ENCODE data around the gene NEFH. TPM values are rescaled to one million over a fixed set of nuclear protein-coding genes. Genes with fewer than 3 reads are reported as not detected.
A peak's percentile ranks its signal among the peaks of the same experiment; 100 is the strongest.

NEFH gene
- total RNA-seq, 1 donor from 2014 or later: 0.16 TPM

- intact Hi-C loops (cut with DNase I): no loop called here
- no peak for DNase-seq
- no peak for ATAC-seq (ENCODE audit: poor library complexity)
Observed at GRCh38 chr22:29457730-29458129, 22.3 kb upstream of the NEFH start.

GRCh38 chr22:29458551-29458950 lies 21.5 kb upstream of the NEFH start:
- intact Hi-C loops (cut with DNase I): no loop called here
- ATAC-seq (ENCODE audit: poor library complexity) (no peak), DNase-seq (no peak)

- intact Hi-C loops (cut with DNase I): no loop called here
- DNase-seq (no peak), ATAC-seq (ENCODE audit: poor library complexity) (no peak)
Observed at GRCh38 chr22:29459773-29460172, 20.2 kb upstream of the NEFH start.

- ATAC-seq (ENCODE audit: poor library complexity) (no peak), DNase-seq (no peak)
- intact Hi-C loops (cut with DNase I): no loop called here
Observed at GRCh38 chr22:29461263-29461662, 18.8 kb upstream of the NEFH start.

GRCh38 chr22:29463629-29464028 lies 16.4 kb upstream of the NEFH start:
- no peak for ATAC-seq (ENCODE audit: poor library complexity)
- DNase-seq: no peak
- intact Hi-C loops (cut with DNase I): no loop called here

- intact Hi-C loops (cut with DNase I): no loop called here
- ATAC-seq (ENCODE audit: poor library complexity) (no peak), DNase-seq (no peak)
Observed at GRCh38 chr22:29464581-29464980, 15.4 kb upstream of the NEFH start.

GRCh38 chr22:29469755-29470154 lies 10.3 kb upstream of the NEFH start:
- DNase-seq (no peak), ATAC-seq (ENCODE audit: poor library complexity) (no peak)
- intact Hi-C loops (cut with DNase I): no loop called here

GRCh38 chr22:29470159-29470855 lies 9.7 kb upstream of the NEFH start:
- DNase-seq: peak; percentile 75
- intact Hi-C loops (cut with DNase I): no loop called here
- ATAC-seq (ENCODE audit: poor library complexity): peak; percentile 73

- intact Hi-C loops (cut with DNase I): no loop called here
- no peak for DNase-seq
- no peak for ATAC-seq (ENCODE audit: poor library complexity)
Observed at GRCh38 chr22:29473001-29473400, 7.0 kb upstream of the NEFH start.

GRCh38 chr22:29475550-29475949 lies 4.5 kb upstream of the NEFH start:
- no peak for ATAC-seq (ENCODE audit: poor library complexity)
- no peak for DNase-seq

GRCh38 chr22:29476116-29476515 lies 3.9 kb upstream of the NEFH start:
- ATAC-seq (ENCODE audit: poor library complexity): no peak
- DNase-seq: no peak
- intact Hi-C loops (cut with DNase I): no loop called here

More at GRCh38 chr22:29475550-29475949, 4.5 kb upstream of the NEFH start:
- intact Hi-C loops (cut with DNase I): no loop called here

- intact Hi-C loops (cut with DNase I): no loop called here
- ATAC-seq (ENCODE audit: poor library complexity): no peak
- no peak for DNase-seq
Observed at GRCh38 chr22:29477723-29478318, 2.2 kb upstream of the NEFH start.

GRCh38 chr22:29478326-29479276 lies 1.4 kb upstream of the NEFH start:
- DNase-seq: no peak
- ATAC-seq (ENCODE audit: poor library complexity): no peak
- intact Hi-C loops (cut with DNase I): no loop called here

GRCh38 chr22:29480262-29480511 lies 169 bp downstream of the NEFH start:
- DNase-seq: no peak
- ATAC-seq (ENCODE audit: poor library complexity): no peak
- intact Hi-C loops (cut with DNase I): no loop called here

GRCh38 chr22:29480512-29481264 lies 670 bp downstream of the NEFH start:
- intact Hi-C loops (cut with DNase I): no loop called here
- ATAC-seq (ENCODE audit: poor library complexity): peak; percentile 45
- DNase-seq: peak; percentile 55

GRCh38 chr22:29481265-29482000 lies 1.4 kb downstream of the NEFH start:
- intact Hi-C loops (cut with DNase I): no loop called here
- ATAC-seq (ENCODE audit: poor library complexity) (no peak), DNase-seq (no peak)

GRCh38 chr22:29482253-29482652 lies 2.2 kb downstream of the NEFH start:
- no peak for DNase-seq
- intact Hi-C loops (cut with DNase I): no loop called here
- ATAC-seq (ENCODE audit: poor library complexity): no peak

GRCh38 chr22:29482726-29483125 lies 2.7 kb downstream of the NEFH start:
- DNase-seq (no peak), ATAC-seq (ENCODE audit: poor library complexity) (no peak)
- intact Hi-C loops (cut with DNase I): no loop called here

- ATAC-seq (ENCODE audit: poor library complexity): no peak
- no peak for DNase-seq
- intact Hi-C loops (cut with DNase I): no loop called here
Observed at GRCh38 chr22:29483254-29483653, 3.2 kb downstream of the NEFH start.

Measured in Right ventricle myocardium superior (tissue), 1 donor.